Measurements from ENCODE around the gene BRD3.

The BRD3 gene

DNA sequence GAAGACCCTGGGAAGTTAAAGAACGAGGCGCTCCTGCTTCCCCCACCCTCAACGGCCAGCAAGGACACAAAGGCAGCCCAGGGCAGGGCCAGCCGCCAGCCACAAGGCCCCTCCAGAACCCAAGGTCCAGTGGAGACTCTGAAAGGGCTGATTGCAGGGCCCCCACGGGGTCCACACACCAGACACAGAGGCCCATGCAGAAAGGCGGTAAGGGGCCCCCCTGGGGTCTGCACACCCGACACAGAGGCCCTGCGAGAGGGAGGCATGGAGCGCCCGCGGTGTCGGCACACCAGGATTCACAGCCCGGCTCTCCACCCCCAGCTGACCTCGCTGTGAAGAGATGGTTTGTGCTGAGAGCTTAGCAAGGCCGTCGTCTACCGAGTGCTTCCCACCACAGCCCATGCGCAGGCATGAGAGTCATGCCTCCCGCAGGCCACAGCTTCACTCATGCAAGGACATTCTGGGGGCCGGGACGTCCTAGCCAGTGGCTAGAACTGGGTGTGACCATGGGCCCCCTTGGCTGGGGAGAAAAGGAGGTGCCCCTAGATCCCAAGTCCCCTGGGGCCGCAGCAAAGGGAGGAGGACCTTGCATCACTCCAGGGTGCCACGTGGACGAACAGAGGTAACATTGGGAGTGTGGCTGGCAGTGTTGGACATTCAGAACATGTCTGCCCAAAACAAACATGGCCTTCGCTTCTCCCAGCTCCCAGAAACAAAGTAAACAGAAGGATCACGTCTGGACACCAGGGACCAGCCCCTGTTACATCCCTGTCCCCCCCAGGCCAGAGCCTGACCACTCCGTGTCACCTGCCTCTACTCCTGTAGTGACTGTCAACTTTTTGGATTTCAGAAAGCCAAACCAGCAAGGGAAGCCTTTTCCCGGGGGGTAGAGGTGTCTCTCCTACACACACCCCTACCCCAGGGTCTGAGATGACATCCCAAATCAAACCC lies 9.8 kb downstream of the BRD3 start:
- H3K4me3 ChIP-seq (ENCODE audit: low read depth, low read length): no peak overlapping the region
- in situ Hi-C loops (cut with HindIII; ENCODE audit: low sequenced_read_pairs): no loop called here
- TF ChIP-seq, protein P1, sequence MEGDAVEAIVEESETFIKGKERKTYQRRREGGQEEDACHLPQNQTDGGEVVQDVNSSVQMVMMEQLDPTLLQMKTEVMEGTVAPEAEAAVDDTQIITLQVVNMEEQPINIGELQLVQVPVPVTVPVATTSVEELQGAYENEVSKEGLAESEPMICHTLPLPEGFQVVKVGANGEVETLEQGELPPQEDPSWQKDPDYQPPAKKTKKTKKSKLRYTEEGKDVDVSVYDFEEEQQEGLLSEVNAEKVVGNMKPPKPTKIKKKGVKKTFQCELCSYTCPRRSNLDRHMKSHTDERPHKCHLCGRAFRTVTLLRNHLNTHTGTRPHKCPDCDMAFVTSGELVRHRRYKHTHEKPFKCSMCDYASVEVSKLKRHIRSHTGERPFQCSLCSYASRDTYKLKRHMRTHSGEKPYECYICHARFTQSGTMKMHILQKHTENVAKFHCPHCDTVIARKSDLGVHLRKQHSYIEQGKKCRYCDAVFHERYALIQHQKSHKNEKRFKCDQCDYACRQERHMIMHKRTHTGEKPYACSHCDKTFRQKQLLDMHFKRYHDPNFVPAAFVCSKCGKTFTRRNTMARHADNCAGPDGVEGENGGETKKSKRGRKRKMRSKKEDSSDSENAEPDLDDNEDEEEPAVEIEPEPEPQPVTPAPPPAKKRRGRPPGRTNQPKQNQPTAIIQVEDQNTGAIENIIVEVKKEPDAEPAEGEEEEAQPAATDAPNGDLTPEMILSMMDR (IDR thresholded peaks at IDR 0.05; ENCODE audit: low read depth, low read length, missing control alignments): no peak
- DNase-seq (ENCODE audit: low read depth): no peak

DNA sequence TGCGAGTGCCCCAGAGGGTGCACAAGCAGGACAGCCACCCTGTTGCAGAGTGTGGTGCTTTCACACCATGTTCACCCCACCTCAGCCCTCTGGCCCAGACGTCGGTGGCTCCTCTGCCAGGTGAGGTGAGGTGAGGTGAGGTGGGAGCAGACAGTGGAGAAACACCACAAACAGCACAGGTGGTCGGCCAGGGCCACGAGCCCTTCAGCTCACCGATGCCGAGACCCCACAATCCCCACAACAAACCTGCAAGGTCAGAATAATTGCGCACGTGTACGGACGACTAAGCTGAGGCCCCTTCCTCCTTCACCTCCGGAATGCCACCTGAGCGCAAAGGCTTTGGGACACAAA lies 10.5 kb downstream of the BRD3 start:
- DNase-seq (ENCODE audit: low read depth): no peak
- in situ Hi-C loops (cut with HindIII; ENCODE audit: low sequenced_read_pairs): no loop called here
- TF ChIP-seq, protein P1 (IDR thresholded peaks at IDR 0.05; ENCODE audit: low read depth, low read length, missing control alignments): no peak
- H3K4me3 ChIP-seq (ENCODE audit: low read depth, low read length): no peak overlapping the region

DNA sequence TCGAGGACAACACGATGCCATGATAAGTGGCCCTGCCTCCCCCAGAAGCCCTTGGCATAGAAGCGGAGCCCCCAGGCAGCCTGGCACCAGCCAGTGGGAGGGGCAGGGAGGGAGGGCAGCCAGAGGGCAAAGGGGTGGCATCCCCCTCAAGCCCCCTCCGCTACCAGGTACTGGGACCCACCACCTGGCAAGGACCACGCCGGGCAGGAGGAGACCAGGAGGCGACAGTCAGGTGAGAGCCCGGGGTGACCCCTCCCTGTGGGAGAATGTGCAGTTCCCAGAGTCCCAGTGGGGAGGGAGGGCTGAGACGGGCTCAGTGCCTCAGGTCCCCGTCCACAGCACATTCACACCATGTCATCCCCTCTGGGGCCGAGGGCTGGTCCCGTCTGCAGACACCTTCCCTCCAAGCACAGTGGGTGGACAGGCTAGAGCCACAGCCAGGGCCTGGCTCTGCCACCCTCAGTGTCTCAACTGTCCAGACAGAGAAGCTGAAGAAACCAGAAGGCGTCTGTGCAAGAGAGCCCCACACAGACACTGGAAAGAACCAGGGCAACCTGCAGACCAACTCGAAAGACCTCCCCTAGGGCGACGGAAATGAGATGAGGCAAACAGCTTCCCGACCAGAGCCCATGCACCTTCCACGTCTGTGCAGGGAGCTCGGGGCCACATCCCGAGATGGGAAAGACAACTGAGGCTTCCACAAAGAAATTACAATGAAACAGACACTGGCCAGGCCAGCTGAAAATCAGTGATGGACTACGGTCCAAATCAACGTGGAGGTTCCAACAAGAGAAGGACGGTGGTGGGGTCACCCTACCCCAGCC lies 11.1 kb downstream of the BRD3 start:
- TF ChIP-seq, protein P1 (IDR thresholded peaks at IDR 0.05; ENCODE audit: low read depth, low read length, missing control alignments): no peak
- DNase-seq (ENCODE audit: low read depth): no peak
- H3K4me3 ChIP-seq (ENCODE audit: low read depth, low read length): no peak overlapping the region
- in situ Hi-C loops (cut with HindIII; ENCODE audit: low sequenced_read_pairs): no loop called here

DNA sequence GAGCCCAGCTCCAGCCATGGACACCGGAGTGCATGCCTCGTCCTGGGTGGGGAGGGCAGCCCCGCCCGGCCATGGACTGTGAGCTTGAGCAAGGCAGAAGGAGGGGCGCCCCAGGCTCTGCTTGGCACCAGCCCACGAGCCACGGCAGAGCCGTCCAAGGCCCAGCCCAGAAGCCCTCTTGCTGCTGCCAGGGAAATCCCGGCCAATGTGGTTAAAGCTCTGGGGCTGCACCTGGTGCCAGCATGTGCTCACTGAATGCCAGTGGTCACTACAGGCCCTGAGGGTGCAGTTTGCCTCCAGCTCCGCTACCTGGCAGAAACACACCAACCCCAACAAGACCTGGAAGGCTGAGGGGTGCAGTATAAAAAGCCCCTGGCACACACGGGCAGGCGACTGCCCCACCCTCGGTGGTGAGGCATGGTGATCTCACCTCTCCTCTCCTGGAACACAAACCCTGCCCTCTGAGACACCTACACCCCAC lies 11.8 kb downstream of the BRD3 start:
- TF ChIP-seq, protein P1 (IDR thresholded peaks at IDR 0.05; ENCODE audit: low read depth, low read length, missing control alignments): no peak
- no peak overlapping the region for H3K4me3 ChIP-seq (ENCODE audit: low read depth, low read length)
- peak; percentile 60 for DNase-seq (ENCODE audit: low read depth)
- in situ Hi-C loops (cut with HindIII; ENCODE audit: low sequenced_read_pairs): no loop called here

DNA sequence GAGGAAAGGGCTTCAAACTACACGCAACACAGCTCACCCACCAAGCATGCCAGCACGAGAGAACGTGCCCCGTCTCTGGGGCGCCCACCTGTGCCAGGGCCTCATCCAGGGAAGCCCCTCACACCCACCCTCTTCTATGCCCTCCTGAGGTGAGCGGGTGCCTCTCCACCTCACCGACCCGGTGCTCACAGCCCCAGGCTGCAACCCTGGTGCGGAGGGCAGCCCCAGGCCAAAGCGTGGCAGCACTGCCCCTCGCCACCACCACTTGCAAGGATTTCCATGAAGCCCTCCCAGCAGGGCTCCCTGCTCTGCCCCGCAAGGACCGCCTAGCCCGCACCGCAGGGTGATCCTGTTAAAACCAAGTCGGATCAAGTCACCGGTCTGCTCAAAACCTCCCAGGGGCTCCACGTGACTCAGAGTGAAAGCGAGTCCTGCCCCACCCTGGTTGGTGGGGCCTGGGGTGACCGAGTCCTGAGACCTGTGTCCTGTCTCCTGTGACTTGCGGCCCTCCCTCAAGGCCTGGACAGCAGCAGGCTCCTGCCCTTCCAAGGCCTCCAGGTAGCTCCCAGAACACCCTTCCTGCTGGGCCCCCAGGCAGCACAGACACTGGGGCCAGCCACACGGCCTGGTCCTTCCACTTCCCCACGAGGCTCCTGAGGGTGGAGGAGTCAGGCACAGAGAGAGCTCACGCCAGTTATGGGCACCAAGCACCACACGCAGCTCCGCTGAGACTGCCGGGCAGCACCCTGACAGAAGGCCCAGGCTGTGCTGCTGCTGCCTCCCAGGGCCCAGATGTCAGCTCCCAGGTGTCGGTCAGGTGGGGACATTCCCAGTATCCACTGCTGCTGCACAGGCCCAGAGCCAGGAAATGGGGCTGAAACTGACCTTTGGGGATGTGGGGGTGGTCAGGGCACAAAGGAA lies 12.7 kb downstream of the BRD3 start:
- no peak overlapping the region for H3K4me3 ChIP-seq (ENCODE audit: low read depth, low read length)
- DNase-seq (ENCODE audit: low read depth): no peak
- in situ Hi-C loops (cut with HindIII; ENCODE audit: low sequenced_read_pairs): no loop called here
- TF ChIP-seq, protein P1 (IDR thresholded peaks at IDR 0.05; ENCODE audit: low read depth, low read length, missing control alignments): no peak

All from astrocyte of the cerebellum (primary cell).